ENCODE data around the gene NLRC5. TPM values are rescaled to one million over a fixed set of nuclear protein-coding genes. Genes with fewer than 3 reads are reported as not detected.
"Not testable (repeated sequence)": the region's sequence is repeated elsewhere in the genome, so short reads cannot be mapped to it uniquely, and the experiment has no call there.

Gene NLRC5
- total RNA-seq, 6 donors from 2014 or later = 29.2 to 361 (median 52.7) TPM

DNA sequence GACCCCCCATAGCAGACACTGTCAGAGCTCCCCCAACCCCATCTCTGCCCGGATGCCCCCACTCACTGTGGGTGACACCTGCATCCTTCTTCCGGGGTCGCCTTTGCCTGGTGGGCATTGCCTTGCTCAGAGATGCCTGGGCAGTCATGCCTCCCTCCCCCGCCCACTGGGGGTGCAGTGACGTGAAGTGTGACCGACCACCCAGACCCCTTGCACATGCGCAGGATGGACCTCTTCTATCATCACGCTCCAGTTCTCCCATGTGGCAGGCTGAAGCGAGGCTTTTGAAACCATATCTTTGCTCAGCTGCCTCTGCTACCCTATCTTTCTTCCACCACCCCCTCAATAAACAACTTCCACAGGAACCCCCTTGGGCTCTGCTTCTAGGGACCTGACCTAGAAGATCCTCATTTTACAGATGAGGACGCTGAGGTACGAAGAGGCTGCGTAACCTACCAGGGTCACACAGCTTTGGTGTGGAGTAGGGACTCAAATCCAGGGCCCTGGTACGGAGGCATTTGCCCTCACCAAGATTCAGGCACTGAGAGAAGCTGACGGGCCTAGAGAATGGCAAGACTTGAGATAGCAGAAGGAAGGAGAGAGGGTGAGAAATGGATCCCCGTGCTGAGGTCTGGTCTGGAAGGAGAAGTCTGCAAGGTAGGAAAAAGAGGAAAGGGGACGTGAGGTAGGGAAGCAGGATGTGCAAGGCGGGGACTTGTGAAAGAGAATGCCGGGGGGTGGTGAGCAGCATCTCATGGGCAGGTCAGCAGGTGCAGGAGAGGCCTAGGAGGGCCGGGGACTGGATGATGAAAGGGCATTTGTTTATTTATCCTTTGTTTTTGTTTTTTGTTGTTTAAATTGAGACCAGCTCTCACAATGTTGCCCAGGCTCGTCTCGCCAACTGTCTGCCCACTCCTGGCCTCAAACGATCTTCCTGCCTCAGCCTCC, 14.4 kb downstream of the NLRC5 start:
- H3K4me1 ChIP-seq = peaks cover 21 to 28% (median 26%) of the 10 kb centered on the region in 4 donors
- H3K4me3 ChIP-seq = no peak overlapping the region
- DNase-seq (peak in 1 of 2 donors; percentile 20), ATAC-seq (ENCODE audit: low FRiP score in 2 of 2) (no peak)
- H3K36me3 ChIP-seq = no peaks in the 10 kb centered on the region
- no peaks in the 10 kb centered on the region for H3K9me3 ChIP-seq
- TF ChIP-seq EP300 (IDR thresholded peaks at IDR 0.05) (no peak), POLR2AphosphoS5 (IDR thresholded peaks at IDR 0.05) (no peak), POLR2A (IDR thresholded peaks at IDR 0.05) (no peak)
- TF ChIP-seq, protein P1, sequence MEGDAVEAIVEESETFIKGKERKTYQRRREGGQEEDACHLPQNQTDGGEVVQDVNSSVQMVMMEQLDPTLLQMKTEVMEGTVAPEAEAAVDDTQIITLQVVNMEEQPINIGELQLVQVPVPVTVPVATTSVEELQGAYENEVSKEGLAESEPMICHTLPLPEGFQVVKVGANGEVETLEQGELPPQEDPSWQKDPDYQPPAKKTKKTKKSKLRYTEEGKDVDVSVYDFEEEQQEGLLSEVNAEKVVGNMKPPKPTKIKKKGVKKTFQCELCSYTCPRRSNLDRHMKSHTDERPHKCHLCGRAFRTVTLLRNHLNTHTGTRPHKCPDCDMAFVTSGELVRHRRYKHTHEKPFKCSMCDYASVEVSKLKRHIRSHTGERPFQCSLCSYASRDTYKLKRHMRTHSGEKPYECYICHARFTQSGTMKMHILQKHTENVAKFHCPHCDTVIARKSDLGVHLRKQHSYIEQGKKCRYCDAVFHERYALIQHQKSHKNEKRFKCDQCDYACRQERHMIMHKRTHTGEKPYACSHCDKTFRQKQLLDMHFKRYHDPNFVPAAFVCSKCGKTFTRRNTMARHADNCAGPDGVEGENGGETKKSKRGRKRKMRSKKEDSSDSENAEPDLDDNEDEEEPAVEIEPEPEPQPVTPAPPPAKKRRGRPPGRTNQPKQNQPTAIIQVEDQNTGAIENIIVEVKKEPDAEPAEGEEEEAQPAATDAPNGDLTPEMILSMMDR (IDR thresholded peaks at IDR 0.05) = no peak
- H3K27ac ChIP-seq = peak overlapping the region in 2 of 4 donors; percentile 35 to 44
- no peaks in the 10 kb centered on the region for H3K27me3 ChIP-seq
- 80 to 81% methylated on average over 21 to 22 of the region's 22 CpGs for WGBS, 2 donors

DNA sequence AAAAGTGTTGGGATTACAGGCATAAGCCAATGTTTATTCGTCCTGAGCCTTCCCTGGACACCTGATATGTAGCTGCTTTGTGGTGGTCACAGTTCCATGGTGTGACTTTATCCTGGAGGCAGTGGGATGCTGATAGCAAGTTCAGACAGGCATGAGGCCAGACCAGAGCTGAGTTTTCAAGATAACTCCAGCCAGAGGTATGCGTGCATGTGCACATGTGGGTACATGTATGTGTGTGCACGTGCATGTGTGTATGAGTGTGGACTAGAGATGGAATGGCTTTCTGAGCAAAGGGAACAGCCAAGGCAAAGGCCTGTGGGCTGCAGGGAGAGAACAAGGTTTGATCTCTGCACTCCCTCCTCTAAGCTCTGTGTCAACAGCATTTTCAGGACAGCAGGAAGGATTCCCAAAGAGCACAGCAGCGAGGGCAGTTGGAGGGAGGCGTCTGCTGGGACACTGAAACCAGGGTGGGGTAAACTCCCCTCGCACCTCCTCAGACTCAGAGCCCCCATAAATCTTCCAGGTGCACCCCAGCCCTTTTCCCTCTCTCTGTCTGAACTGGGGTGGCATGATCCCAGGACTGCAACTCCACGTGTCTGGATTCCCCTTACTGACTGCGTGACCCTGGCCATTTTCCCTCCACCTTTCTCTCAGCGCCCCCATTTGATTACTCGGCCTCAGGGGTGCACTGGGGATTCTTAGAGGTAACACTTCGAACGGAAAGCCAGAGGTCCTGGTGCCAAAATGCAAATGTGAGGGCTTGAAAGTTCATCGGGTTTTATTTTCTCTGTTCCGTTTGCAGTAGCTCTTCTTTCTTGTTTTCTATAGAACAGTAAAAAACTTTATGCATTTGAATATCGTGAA, 15.3 kb downstream of the NLRC5 start:
- Histone ChIP-seq H3K9me3 (no peaks in the 10 kb centered on the region), H3K27me3 (no peaks in the 10 kb centered on the region), H3K4me3 (no peak overlapping the region), H3K4me1 (peaks cover 13 to 18% (median 17%) of the 10 kb centered on the region in 4 donors), H3K36me3 (no peaks in the 10 kb centered on the region), H3K27ac (peak overlapping the region in 2 of 4 donors; percentile 0 to 35)
- TF ChIP-seq EP300 (IDR thresholded peaks at IDR 0.05) (no peak), POLR2A (IDR thresholded peaks at IDR 0.05) (no peak), POLR2AphosphoS5 (IDR thresholded peaks at IDR 0.05) (no peak)
- TF ChIP-seq, protein P1 (IDR thresholded peaks at IDR 0.05) = no peak
- WGBS, 2 donors = 78% methylated on average over 15 of the region's 15 CpGs
- DNase-seq (no peak), ATAC-seq (ENCODE audit: low FRiP score in 2 of 2) (no peak)

DNA sequence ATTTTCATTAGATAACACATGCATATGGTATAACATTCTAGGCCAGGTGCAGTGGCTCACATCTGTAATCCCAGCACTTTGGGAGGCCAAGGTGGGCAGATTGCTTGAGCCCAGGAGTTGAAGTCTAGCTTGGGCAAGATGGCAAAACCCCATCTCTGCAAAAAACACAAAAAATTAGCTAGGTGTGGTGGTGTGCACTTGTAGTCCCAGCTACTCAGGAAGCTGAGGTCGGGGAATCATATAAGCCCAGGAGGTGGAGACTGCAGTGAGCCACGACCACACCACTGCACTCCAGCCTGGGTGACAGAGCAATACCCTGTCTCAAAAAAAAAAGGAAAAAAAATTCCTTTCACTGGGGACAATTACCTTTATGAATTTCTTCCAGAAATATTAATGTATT, 16.2 kb downstream of the NLRC5 start:
- ATAC-seq (ENCODE audit: low FRiP score in 2 of 2); H3K4me1 ChIP-seq: not testable (repeated sequence)
- 55 to 77% methylated on average over 2 of the region's 2 CpGs for WGBS, 2 donors

DNA sequence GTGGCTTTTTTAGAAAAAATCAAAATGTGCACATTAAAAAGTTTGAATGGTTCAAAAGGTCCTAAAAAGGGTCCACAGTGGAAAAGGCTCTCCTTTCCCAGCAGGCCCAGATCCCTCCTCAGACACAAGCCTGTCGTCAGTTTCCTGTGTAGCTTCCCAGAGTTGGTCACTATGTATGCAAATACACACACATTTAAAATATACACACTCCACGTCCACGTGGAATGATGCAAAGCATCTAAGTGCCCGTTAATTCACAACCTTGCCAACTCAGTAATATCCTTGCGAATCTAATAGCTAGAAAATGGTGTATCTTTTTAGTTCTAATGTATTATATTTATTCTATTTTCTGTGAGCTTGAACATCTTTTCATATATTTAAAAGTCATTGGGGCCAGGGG, 17.7 kb downstream of the NLRC5 start:
- TF ChIP-seq POLR2AphosphoS5 (IDR thresholded peaks at IDR 0.05) (no peak), EP300 (IDR thresholded peaks at IDR 0.05) (no peak), POLR2A (IDR thresholded peaks at IDR 0.05) (no peak)
- TF ChIP-seq, protein P1 (IDR thresholded peaks at IDR 0.05) = no peak
- Histone ChIP-seq H3K4me1 (peaks cover 0 to 3% (median 0%) of the 10 kb centered on the region in 4 donors), H3K36me3 (no peaks in the 10 kb centered on the region), H3K9me3 (no peaks in the 10 kb centered on the region), H3K27ac (no peak overlapping the region), H3K27me3 (no peaks in the 10 kb centered on the region), H3K4me3 (no peak overlapping the region)
- 51 to 72% methylated on average over 5 of the region's 5 CpGs for WGBS, 2 donors
- DNase-seq (no peak), ATAC-seq (ENCODE audit: low FRiP score in 2 of 2) (no peak)

More for the DNA sequence above, 16.2 kb downstream of the NLRC5 start:
- not testable (repeated sequence) for H3K9me3 ChIP-seq, DNase-seq, H3K4me3 ChIP-seq, H3K27me3 ChIP-seq, H3K36me3 ChIP-seq, H3K27ac ChIP-seq

DNA sequence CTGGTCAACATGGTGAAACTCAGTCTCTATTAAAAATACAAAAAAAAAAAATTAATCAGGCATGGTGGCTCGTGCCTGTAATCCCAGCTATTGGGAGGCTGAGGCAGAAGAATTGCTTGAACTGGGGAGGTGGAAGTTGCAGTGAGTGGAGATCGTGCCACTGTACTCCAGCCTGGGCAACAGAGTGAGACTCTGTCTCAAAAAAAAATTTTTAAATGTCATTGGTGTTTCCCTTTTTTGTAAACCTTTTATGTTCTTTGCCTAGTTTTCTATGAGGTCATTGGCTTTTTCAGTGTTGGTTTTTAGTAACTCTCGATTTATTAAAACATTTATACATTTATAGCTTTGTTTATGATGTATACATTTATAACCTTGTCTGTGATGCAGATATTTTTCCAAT, 18.2 kb downstream of the NLRC5 start:
- WGBS, 2 donors = 86 to 91% methylated on average over 3 of the region's 3 CpGs

More for the DNA sequence above, 18.2 kb downstream of the NLRC5 start:
- no peak for ATAC-seq (ENCODE audit: low FRiP score in 2 of 2)
- Histone ChIP-seq H3K9me3 (no peaks in the 10 kb centered on the region), H3K27ac (no peak overlapping the region), H3K27me3 (no peaks in the 10 kb centered on the region), H3K4me3 (no peak overlapping the region), H3K4me1 (peaks cover 0 to 3% (median 0%) of the 10 kb centered on the region in 4 donors), H3K36me3 (no peaks in the 10 kb centered on the region)
- TF ChIP-seq, protein P1 (IDR thresholded peaks at IDR 0.05) = no peak
- TF ChIP-seq POLR2AphosphoS5 (IDR thresholded peaks at IDR 0.05) = no peak
- no peak for TF ChIP-seq EP300 (IDR thresholded peaks at IDR 0.05)
- TF ChIP-seq POLR2A (IDR thresholded peaks at IDR 0.05) = no peak
- no peak for DNase-seq
